Mucosa of gallbladder (tissue), 1 donor: ENCODE data around the gene SPTB. TPM values are rescaled to one million over a fixed set of nuclear protein-coding genes. Genes with fewer than 3 reads are reported as not detected.

Experiments used
- DNase-seq: peaks from one replicate; pipeline ENCODE4 v3.0.0-alpha.2; 2020; ENCODE audit warnings: low spot score
- total RNA-seq: library from RNA; stranded (reverse); gene quantifications from one replicate; pipeline ENCODE4 v1.2.1, GENCODE V29; 2021
- donor health status: DM: no; HTN: no; CAD: no.

SPTB gene
- total RNA-seq, 1 donor from 2014 or later: 3.1 TPM

GRCh38 chr14:64789696-64790095 is 90.0 kb downstream of the SPTB start:
- no peak for DNase-seq

DNA sequence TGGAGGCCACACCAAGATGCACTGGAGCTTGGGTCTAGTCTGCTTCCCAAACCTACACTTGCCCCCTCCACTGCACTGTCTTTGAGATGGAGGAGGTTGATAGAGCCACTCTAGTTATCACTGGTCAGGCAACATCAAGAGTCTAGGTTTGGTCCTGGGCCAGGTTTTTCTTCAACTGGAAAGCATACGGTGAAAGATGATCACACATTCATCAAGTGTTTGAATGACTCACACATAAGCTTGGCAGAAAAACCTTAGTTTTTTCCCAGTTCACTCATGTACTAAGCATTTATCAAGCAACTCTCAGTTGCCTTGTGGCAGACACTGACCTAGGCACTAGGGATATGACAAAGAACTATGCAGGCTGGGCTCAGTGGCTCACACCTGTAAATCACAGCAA is 91.0 kb downstream of the SPTB start:
- DNase-seq: no peak

- no peak for DNase-seq
Measured at GRCh38 chr14:64787619-64788018, 92.1 kb downstream of the SPTB start.

DNA sequence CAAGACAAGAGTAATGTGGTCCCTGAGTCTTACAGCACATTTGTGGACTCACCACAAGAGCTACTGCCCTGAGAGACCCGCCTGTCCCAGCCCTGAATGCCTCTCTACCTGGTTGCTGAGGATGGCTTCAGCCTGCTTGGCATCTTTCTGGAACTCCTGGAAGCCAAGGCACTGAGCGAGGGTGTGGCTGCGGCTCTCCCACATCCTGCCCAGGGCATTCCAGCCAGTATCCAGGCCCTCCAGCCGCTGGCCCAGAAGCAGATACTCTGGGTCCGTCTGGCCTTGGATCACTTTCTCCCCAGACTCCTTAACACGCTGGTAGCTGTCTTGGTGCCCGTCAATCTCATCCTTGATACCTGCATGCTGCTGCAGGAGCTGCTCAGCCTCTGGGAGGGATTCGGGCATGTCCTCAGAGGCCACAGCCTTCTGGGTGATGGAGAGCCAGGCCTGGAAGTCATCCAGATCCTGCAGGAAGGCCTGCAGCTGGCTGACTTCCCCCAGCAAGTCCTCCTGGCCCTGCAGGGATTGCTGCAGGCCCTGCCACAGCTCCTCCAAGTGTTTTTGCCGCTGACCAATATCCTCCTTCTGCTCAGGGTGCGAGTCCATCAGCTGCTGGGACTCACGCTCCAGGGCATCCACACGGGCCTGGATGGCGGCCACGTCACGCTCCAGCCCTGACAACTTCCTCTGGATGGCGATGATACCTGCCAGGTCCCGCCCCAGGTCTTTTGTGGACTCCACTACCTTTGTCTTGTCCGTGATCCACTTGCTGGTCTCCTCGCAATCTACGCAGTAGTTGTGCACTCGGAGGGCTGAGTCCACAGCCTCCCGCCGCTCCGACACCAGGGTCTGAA is 93.2 kb downstream of the SPTB start:
- DNase-seq: no peak

DNA sequence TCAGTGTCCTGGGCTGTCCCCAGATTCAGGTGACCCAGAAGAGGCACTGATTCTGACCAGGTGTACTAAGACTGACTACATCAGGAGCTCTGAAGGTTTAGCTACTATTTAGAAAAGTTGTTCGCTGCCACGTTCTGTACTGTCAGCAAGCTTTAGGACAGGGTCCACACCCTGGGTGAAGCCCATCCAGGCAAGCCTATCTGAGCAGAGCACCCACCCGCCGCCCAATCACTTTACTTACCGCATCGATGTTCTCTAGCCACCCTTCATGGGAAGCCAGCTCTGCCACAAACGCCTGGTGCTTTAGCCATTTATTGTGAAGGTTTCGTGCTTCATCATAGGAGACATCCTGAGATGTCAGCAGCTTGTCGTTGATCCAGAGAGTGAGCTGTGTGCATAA is 95.7 kb downstream of the SPTB start:
- no peak for DNase-seq

- no peak for DNase-seq
Measured at GRCh38 chr14:64782196-64782595, 97.5 kb downstream of the SPTB start.

- DNase-seq: no peak
Measured at GRCh38 chr14:64779472-64779871, 100.2 kb downstream of the SPTB start.

DNA sequence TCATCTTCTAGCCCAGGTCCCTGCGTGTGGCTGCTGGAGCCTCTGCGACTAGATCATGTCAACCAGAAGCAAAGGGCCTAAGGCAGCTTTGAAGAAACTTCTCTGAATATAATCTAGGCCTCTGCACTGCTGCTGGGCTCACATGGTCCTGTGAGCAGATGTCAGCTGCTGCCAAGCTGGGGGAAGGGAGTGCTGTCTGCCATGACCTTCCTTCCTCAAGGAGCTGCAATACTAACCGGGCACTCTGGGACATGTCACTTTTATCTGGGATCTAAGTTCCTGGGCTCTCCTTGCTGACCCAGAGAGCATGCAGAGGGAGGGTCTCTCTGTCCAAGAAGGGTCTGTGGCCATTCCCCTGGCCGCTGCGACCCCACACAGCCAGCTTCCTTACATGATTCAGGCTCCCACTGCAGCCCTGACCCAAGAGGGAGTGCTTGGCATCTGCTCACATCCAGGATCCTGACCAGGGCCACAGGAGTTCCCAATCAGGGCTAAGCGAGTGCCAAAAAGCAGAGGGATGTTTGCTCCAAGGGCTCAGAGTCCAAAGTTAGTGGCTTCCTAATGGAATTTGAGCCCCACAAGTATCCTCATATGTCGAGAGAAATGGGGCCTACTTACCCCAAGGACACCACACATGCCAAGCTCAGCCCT is 101.5 kb downstream of the SPTB start:
- no peak for DNase-seq

DNA sequence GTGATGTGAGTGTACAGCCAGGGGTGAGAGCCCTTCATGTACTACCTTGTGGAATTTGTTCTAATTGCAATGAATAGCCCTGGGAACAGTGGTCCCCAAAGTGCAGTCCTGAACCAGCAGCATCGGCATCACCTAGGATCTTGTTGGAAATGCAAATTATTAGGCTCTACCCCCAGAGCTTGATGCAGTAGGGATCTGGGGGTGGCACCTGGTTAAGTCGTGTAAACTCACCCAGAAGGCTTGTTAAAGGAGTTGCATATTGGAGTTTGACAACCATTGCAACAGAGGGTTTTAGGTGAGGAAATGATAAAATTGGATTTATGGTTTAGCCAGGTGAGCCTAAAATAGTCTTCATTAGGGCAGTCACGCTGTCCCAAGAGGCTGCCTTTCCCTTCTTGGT is 102.2 kb downstream of the SPTB start:
- DNase-seq: no peak

- DNase-seq: no peak
Measured at GRCh38 chr14:64775081-64775777, 104.5 kb downstream of the SPTB start.

GRCh38 chr14:64774272-64774671 is 105.4 kb downstream of the SPTB start:
- no peak for DNase-seq

DNA sequence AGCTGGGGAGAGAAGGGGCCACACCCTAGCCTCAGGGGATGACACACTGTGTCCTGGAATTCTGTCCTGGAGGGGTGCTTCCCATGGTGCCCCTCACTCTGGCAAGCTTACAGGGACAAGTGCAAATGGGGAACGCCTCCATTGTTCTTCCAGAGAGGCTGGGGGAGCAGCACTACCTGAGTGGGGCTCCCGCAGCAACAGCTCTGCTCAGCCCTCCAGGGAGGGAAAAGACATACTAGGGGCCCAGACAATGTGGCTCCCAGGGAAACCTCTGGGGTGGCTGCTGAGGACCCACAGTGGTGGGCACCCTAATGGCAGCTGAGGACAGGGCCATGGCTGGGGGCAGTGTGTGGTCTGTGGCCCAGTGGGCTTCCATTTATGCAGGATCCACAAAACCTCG is 106.1 kb downstream of the SPTB start:
- no peak for DNase-seq

GRCh38 chr14:64773046-64773445 is 106.7 kb downstream of the SPTB start:
- no peak for DNase-seq

- DNase-seq: no peak
Measured at GRCh38 chr14:64772397-64772950, 107.2 kb downstream of the SPTB start.

DNA sequence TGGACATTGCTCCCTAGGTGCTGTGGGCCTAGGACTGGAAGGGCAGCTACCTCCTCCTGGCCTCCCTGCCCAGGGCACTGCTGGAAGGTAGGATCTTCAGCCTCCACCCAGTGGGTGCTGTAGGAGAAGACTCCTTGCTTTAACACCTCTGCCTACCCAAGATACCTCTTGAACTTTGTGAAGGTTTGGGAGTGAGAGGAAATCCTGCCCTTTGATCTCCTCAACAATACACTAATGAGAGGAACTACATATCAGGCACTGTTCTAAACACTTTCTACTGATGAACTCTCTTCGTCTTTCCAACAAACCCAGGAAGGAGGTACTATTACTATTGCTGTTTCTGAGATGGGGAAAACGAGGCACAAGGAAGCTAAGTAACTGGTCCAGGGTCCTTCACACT is 108.5 kb downstream of the SPTB start:
- no peak for DNase-seq

GRCh38 chr14:64770751-64771150 is 109.0 kb downstream of the SPTB start:
- DNase-seq: no peak

- DNase-seq: no peak
Measured at GRCh38 chr14:64769096-64770020, 110.3 kb downstream of the SPTB start.

DNA sequence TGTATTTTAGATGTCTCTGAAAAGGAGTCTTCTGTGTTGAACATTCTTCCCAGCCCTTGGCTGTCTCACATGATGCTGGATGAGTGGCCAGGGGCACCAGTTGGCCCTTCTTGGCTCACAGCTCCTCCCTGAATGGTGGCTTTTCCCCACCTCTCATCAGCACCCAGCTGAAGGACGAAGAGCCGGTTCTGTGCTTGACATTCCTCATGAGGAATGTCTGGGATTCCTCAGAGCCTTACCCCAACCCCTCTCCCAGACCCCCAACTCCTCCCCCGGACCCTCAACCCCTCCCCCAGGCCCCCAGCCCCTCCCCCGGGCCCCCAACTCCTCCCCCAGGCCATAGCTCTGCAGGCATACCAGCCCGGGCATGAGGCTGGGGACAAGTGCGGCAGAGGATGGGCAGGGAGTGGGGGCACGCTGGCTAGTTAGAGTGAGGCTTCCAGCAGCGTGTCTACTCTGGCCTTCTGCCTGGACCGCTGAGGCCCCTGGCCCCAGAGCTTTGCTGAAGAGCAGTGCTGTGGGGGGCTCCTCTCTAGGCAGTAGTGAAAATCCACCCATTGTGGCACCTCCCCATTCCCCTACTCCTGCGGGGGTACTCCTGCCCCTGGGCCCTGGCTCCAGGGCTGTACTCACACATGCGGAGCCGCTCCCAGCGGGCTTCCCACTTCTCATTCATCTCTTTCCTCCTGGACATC is 111.2 kb downstream of the SPTB start:
- DNase-seq: no peak

DNA sequence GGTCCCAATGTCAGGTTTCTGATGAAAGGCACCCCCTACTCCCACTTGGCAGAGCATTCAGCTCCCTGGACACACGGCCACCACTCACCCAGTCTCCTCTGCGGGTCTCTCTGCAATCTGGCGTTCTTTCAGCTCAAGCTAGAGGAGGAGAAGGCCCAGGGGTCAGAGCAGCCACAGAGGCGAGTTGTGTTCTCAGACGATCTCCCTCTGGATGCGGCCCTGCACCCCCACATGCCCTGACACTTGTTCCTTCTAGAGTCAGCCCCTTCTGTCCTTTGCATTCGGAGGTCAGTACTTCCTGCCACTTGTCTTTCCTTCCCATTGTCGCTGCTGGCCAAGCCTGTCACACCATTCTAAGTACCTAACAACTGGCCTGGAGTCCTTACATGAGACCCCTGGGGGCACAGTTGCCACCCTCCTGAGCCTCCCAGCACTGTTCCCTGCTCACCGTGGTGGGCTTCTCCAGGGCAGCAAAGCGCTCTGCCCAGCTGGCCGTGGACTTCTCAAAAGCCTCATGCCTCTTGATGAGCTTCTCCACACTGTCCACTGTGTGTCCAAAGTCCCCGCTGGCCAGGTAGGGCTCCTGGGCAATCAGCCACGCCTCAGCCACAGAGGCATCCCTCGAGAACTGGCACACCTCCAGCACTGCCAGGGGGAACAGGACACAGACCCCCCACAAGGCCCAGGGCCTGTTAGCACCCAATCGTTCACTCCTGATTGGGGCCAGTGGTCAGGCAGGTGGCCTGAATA is 112.3 kb downstream of the SPTB start:
- DNase-seq: no peak
